HepG2 (cell line): ENCODE results near the gene ZSCAN26. TPM values are rescaled to one million over a fixed set of nuclear protein-coding genes. Genes with fewer than 3 reads are reported as not detected.

Experiments
- GTF3A ChIP-seq: sonication (generic); formaldehyde crosslinking; conservative IDR thresholded peaks from 2 replicates; pipeline ENCODE4 v1.4.0; 2020; ENCODE audit warnings: mild to moderate bottlenecking, missing genetic modification reagents
- HOXA9 ChIP-seq: sonication (generic); formaldehyde crosslinking; IDR thresholded peaks from 2 replicates; pipeline ENCODE4 v1.8.1; 2022; ENCODE audit warnings: missing genetic modification reagents, mild to moderate bottlenecking, moderate library complexity, borderline replicate concordance
- MEIS1 ChIP-seq: sonication (generic); formaldehyde crosslinking; IDR thresholded peaks from 2 replicates; pipeline ENCODE4 v1.9.0; 2021; ENCODE audit warnings: mild to moderate bottlenecking, missing genetic modification reagents, moderate library complexity, borderline replicate concordance
- MYPOP ChIP-seq: sonication (generic); formaldehyde crosslinking; IDR thresholded peaks from 2 replicates; pipeline ENCODE4 v1.8.1; 2023; ENCODE audit warnings: mild to moderate bottlenecking, moderate library complexity, missing genetic modification reagents
- POGZ ChIP-seq: sonication (generic); formaldehyde crosslinking; IDR thresholded peaks from 2 replicates; pipeline ENCODE4 v1.4.0; 2020; ENCODE audit warnings: mild to moderate bottlenecking, missing genetic modification reagents
- ZBTB4 ChIP-seq: sonication (generic); formaldehyde crosslinking; IDR thresholded peaks from 2 replicates; pipeline ENCODE4 v1.4.0; 2020; ENCODE audit warnings: missing genetic modification reagents, mild to moderate bottlenecking, borderline replicate concordance
- ZMAT3 ChIP-seq: sonication (generic); formaldehyde crosslinking; conservative IDR thresholded peaks from 2 replicates; pipeline ENCODE4 v1.7.0; 2021; ENCODE audit warnings: missing genetic modification reagents
- ZNF251 ChIP-seq: sonication (generic); formaldehyde crosslinking; IDR thresholded peaks from 2 replicates; pipeline ENCODE4 v1.9.0; 2021; ENCODE audit warnings: mild to moderate bottlenecking, missing genetic modification reagents
- ZNF3 ChIP-seq: IDR thresholded peaks from 2 replicates; pipeline ENCODE4 v1.7.0; 2017; ENCODE audit warnings: inconsistent platforms
- ZNF549 ChIP-seq: sonication (generic); formaldehyde crosslinking; IDR thresholded peaks from 2 replicates; pipeline ENCODE4 v1.5.0; 2020; ENCODE audit warnings: missing genetic modification reagents
- ZNF839 ChIP-seq: sonication (generic); formaldehyde crosslinking; IDR thresholded peaks from 2 replicates; pipeline ENCODE4 v1.4.0; 2020; ENCODE audit warnings: missing genetic modification reagents, mild to moderate bottlenecking, borderline replicate concordance
- polyA plus RNA-seq, 8 experiments: library from polyadenylated mRNA; depleted of rRNA in 3 of 8; stranded (reverse) in 7 of 8; unstranded in 1 of 8; fragments of >200 nt; fragmentation: Illumina TruSeq in 4 of 8; extraction: Trizol in 4 of 8; gene quantifications; 2 replicates each; pipeline versions ENCODE4 v1.2.1 to v1.2.3, GENCODE V29; 2011 to 2016; ENCODE audit warnings: low read depth in 4 of 8, missing spikeins in 1 of 8, mixed read lengths in 1 of 8; ENCODE audit not compliant: insufficient read depth in 1 of 8
- total RNA-seq, 5 experiments: library from RNA; depleted of rRNA; stranded (reverse); fragments of >200 nt; fragmentation: Illumina TruSeq; extraction: Trizol; gene quantifications; 2 replicates each; pipeline ENCODE4 v1.2.3, GENCODE V29; 2016; ENCODE audit warnings: low read depth in 1 of 5
- TF ChIP-seq, protein P1 (sequence below): sonication (generic); formaldehyde crosslinking; IDR thresholded peaks from 2 replicates; pipeline ENCODE4 v1.8.0; 2022; ENCODE audit warnings: mild to moderate bottlenecking, missing genetic modification reagents; ENCODE audit not compliant: insufficient replicate concordance
- TF ChIP-seq, protein P2 (sequence below): sonication (generic); formaldehyde crosslinking; IDR thresholded peaks from 2 replicates; pipeline ENCODE4 v1.5.1; 2020; ENCODE audit warnings: missing genetic modification reagents, mild to moderate bottlenecking, borderline replicate concordance
- TF ChIP-seq, protein P3 (sequence below): IDR thresholded peaks from 2 replicates; pipeline ENCODE4 v1.6.1; 2016; ENCODE audit warnings: missing biosample characterization, missing genetic modification reagents, low read depth
- TF ChIP-seq, protein P4 (sequence below): IDR thresholded peaks from 2 replicates; pipeline ENCODE4 v1.6.1; 2016; ENCODE audit warnings: control low read depth

The ZSCAN26 gene
- total and polyA plus RNA-seq, 2 of the 13 experiments (the other 11 are each of a cell fraction or from before 2014, with no cell fraction given): 12.0 to 15.6 TPM

DNA sequence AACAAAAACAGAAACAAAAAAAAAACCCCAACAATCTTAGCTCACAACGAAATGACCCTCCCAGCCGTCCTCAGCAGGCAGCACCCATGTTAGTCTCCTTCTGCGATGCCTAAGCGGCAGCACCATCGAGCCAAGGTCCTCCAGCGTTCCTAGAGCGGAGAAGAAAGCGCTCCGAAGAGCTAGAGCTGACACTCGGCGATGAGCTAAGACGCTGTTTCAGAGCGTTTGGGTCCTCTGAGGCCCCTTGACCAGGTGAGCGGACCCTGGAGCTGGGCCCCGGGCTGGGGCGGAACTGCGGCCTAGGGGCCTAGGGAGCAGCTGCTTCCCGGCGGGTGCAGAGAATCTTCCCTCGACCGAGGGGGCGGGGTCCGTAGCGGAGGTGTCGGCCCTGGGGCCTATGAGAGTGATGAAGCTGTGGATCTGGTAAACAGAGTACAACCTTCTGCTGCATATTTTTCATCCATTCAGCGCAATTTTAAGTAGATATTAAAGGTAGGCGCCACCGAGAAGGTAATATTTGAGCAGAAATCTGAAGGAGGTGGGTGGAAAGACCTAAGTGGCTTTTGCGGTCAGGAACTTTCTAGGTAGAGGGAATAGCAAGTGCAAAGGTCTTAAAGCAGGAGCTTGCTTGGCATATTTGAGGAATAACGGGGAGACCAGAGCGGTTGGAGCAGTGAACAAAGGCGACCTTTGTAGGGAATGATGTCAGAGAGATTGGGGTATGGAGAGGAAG is at the start of gene ZSCAN26 (continued):
- TF ChIP-seq ZBTB4 (CRISPR knock-in tag) (peak; percentile 86; the same call in 1 of the 2 replicates), MYPOP (CRISPR knock-in tag) (peak; percentile 67), GTF3A (CRISPR knock-in tag) (no peak), ZNF839 (CRISPR knock-in tag) (peak; percentile 69; the same call in 1 of the 2 replicates), ZNF549 (CRISPR knock-in tag) (no peak), HOXA9 (peak; percentile 71), ZNF3 (peak; percentile 71; the same call in 1 of the 2 replicates), POGZ (CRISPR knock-in tag) (peak; percentile 69; the same call in 1 of the 2 replicates), ZMAT3 (CRISPR knock-in tag) (peak; percentile 75; the same call in 1 of the 2 replicates), ZNF251 (no peak), MEIS1 (CRISPR knock-in tag) (no peak)
- TF ChIP-seq, protein P1, sequence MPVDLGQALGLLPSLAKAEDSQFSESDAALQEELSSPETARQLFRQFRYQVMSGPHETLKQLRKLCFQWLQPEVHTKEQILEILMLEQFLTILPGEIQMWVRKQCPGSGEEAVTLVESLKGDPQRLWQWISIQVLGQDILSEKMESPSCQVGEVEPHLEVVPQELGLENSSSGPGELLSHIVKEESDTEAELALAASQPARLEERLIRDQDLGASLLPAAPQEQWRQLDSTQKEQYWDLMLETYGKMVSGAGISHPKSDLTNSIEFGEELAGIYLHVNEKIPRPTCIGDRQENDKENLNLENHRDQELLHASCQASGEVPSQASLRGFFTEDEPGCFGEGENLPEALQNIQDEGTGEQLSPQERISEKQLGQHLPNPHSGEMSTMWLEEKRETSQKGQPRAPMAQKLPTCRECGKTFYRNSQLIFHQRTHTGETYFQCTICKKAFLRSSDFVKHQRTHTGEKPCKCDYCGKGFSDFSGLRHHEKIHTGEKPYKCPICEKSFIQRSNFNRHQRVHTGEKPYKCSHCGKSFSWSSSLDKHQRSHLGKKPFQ (CRISPR knock-in tag): no peak
- TF ChIP-seq, protein P2, sequence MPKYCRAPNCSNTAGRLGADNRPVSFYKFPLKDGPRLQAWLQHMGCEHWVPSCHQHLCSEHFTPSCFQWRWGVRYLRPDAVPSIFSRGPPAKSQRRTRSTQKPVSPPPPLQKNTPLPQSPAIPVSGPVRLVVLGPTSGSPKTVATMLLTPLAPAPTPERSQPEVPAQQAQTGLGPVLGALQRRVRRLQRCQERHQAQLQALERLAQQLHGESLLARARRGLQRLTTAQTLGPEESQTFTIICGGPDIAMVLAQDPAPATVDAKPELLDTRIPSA: no peak
- TF ChIP-seq, protein P3, sequence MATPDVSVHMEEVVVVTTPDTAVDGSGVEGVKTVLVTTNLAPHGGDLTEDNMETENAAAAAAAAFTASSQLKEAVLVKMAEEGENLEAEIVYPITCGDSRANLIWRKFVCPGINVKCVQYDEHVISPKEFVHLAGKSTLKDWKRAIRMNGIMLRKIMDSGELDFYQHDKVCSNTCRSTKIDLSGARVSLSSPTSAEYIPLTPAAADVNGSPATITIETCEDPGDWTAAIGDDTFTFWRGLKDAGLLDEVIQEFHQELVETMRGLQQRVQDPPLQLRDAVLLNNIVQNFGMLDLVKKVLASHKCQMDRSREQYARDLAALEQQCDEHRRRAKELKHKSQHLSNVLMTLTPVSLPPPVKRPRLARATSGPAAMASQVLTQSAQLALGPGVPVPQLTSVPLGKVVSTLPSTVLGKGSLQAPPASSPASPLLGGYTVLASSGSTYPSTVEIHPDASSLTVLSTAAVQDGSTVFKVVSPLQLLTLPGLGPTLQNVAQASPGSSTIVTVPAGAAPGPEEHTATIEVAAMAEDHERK (CRISPR knock-in tag): 0 out of 2 replicates have a peak, but pooled peaks have one; percentile 16
- TF ChIP-seq, protein P4, sequence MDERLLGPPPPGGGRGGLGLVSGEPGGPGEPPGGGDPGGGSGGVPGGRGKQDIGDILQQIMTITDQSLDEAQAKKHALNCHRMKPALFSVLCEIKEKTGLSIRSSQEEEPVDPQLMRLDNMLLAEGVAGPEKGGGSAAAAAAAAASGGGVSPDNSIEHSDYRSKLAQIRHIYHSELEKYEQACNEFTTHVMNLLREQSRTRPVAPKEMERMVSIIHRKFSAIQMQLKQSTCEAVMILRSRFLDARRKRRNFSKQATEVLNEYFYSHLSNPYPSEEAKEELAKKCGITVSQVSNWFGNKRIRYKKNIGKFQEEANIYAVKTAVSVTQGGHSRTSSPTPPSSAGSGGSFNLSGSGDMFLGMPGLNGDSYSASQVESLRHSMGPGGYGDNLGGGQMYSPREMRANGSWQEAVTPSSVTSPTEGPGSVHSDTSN: no peak
